Spleen (tissue), 11 donors: Measurements from ENCODE around the gene SHC3. TPM values are rescaled to one million over a fixed set of nuclear protein-coding genes. Genes with fewer than 3 reads are reported as not detected.

Experiments
- DNase-seq: peaks from one replicate; pipeline ENCODE4 v3.0.0-alpha.2; 2020
- H3K27ac ChIP-seq, 8 donors: fragments of 200-600 bp; sonication (generic) in 7 of 8; 1 replicate in 4 of 8; 2 replicates in 4 of 8; pipeline versions ENCODE4 v1.5.0 to v1.8.0; 2016 to 2021; ENCODE audit warnings: inconsistent platforms in 4 of 8, mild to moderate bottlenecking in 4 of 8, moderate library complexity in 1 of 8
- H3K27me3 ChIP-seq, 7 donors: fragments of 200-600 bp; sonication (generic) in 6 of 7; replicated peaks in 1 of 7; 1 replicate in 4 of 7; 2 replicates in 3 of 7; pipeline versions ENCODE4 v1.5.0 to v1.8.0; 2016 to 2021; ENCODE audit warnings: inconsistent platforms in 3 of 7, mild to moderate bottlenecking in 1 of 7
- H3K36me3 ChIP-seq, 6 donors: fragments of 200-600 bp; sonication (generic) in 5 of 6; 1 replicate in 4 of 6; 2 replicates in 2 of 6; pipeline versions ENCODE4 v1.5.0 to v1.8.0; 2016 to 2021; ENCODE audit warnings: inconsistent platforms in 2 of 6
- H3K4me1 ChIP-seq, 6 donors: fragments of 200-600 bp; sonication (generic) in 5 of 6; 1 replicate in 3 of 6; 2 replicates in 3 of 6; pipeline versions ENCODE4 v1.5.0 to v1.8.0; 2016 to 2021; ENCODE audit warnings: inconsistent platforms in 3 of 6
- H3K4me3 ChIP-seq, 8 donors: fragments of 200-600 bp; sonication (generic) in 7 of 8; 1 replicate in 4 of 8; 2 replicates in 4 of 8; pipeline versions ENCODE4 v1.5.0 to v1.8.0; 2016 to 2021; ENCODE audit warnings: inconsistent platforms in 4 of 8, mild to moderate bottlenecking in 4 of 8, moderate library complexity in 2 of 8
- H3K9me3 ChIP-seq, 8 donors: fragments of 200-600 bp; sonication (generic) in 7 of 8; 1 replicate in 4 of 8; 2 replicates in 4 of 8; pipeline versions ENCODE4 v1.5.0 to v1.8.0; 2016 to 2021; ENCODE audit warnings: inconsistent platforms in 4 of 8
- POLR2A ChIP-seq, 3 donors: fragments of 450-650 bp; IDR thresholded peaks; one replicate each; pipeline ENCODE4 v1.5.1; 2017; ENCODE audit warnings: antibody characterized with exemption in 3 of 3, mild to moderate bottlenecking in 1 of 3
- POLR2AphosphoS5 ChIP-seq, 3 donors: sonication (generic); formaldehyde crosslinking; IDR thresholded peaks; one replicate each; pipeline ENCODE4 v1.5.1; 2017; ENCODE audit warnings: antibody characterized with exemption in 3 of 3
- WGBS, 5 donors: extraction: QIAGEN DNeasy Blood & Tissue Kit in 3 of 5; methylation state at CpG; one replicate each; pipeline versions ENCODE4 v1.1.5 to v1.1.7; 2013 to 2018; 5-methylcytosine and 5-hydroxymethylcytosine counted together
- intact Hi-C: fragments of 100-400 bp; cut with DNase I; formaldehyde crosslinking; loops from one replicate; pipeline ENCODE4 v1.15.0; 2023; ENCODE audit warnings: low total_unique reads
- polyA plus RNA-seq, 3 donors: library from polyadenylated mRNA; stranded (reverse); fragments of 200-250 nt; gene quantifications; one replicate each; pipeline ENCODE4 v1.2.1, GENCODE V29; 2013
- total RNA-seq, 7 donors: library from RNA; depleted of rRNA in 3 of 7; stranded (reverse); fragments of >200 nt in 3 of 7; fragmentation: NEBNext Ultra II Directional in 4 of 7; extraction: Animal tissue kit (Norgen Biotek cat#: 25700) in 4 of 7; gene quantifications; one replicate each; pipeline versions ENCODE4 v1.1.0 to v1.2.1, GENCODE V29; 2016 to 2021
- TF ChIP-seq, protein P1 (sequence below), 11 experiments: fragments of 200-600 bp in 7 of 11; fragments of 450-650 bp in 4 of 11; sonication (generic) in 4 of 11; IDR thresholded peaks in 8 of 11; conservative IDR thresholded peaks in 3 of 11; 1 replicate in 7 of 11; 2 replicates in 4 of 11; pipeline versions ENCODE4 v1.4.0 to v1.8.0; 2016 to 2021; ENCODE audit warnings: antibody characterized with exemption in 11 of 11, inconsistent platforms in 4 of 11, mild to moderate bottlenecking in 1 of 11
- donor health status: healthy with polysubstance abuse.
- donor health status: DM: no; HTN: no; CAD: no; lungs with moderate emphysema.
- donor health status: DM: no; HTN: no; CAD: no.
- donor health status: Bipolar disorder and iron deficiency.
- donor health status: healthy.
- donor health status: DM: no; HTN: no; CAD: no.
- donor health status: DM: yes; HTN: yes; CAD: no.

The SHC3 gene
- total and polyA plus RNA-seq, 10 donors = 0.03 to 0.70 (median 0.07) TPM; not detected in 1

DNA sequence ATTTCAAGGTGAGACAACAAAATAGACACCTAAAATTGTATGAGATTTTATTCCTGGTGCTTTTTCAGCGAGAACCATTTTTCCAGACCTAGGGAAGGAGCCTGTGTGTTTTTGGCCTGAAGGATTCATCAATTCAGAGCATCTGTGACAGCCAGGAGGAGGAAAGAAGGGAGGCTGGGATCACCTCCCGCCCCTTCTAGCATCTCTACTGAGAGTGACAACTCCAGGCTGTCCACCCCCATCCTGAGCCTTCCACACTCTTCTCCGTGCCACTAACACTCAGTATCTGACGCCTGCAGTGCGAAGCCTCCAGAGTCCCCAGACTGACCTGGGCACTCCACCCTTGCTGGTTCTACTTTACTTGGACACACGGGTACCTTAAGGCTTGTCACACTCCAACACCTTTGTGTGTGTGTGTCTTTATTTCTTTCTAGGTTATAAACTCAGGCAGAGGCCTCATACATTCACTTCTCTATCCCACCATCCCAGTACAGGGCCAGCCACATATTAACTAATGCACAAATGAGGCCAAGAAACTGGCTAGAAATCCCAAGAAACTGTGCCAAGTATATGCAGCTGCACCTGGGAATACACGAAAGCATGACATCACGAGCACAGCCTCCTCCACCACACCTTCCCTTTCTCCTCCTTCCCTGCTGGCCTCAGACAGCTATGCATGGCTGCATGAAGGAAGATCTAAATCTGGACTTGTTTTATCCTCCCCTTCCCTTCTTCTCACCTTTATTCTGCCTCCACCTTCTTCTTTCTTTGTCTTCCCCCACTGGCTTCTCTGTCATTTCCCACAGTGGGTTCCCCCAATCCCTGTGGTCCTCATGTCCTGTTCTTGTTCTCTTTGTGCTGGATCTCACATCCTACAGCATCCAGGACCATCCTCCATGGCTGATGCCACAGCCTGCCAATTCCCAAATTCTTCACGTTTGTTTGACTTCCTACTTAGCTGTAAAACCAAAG lies 171.3 kb downstream of the SHC3 start:
- Histone ChIP-seq H3K36me3 (peaks cover 0 to 35% (median 3%) of the 10 kb centered on the region in 6 donors), H3K4me3 (no peak overlapping the region), H3K4me1 (no peaks in the 10 kb centered on the region), H3K27me3 (peaks cover 0 to under 1% (median 0%) of the 10 kb centered on the region in 7 donors), H3K9me3 (no peaks in the 10 kb centered on the region), H3K27ac (no peak overlapping the region)
- DNase-seq = no peak
- 74 to 89% (median 79%) methylated on average over 9 of the region's 9 CpGs for WGBS, 5 donors
- TF ChIP-seq POLR2AphosphoS5 (IDR thresholded peaks at IDR 0.05) (no peak), POLR2A (IDR thresholded peaks at IDR 0.05) (no peak)
- TF ChIP-seq, protein P1, sequence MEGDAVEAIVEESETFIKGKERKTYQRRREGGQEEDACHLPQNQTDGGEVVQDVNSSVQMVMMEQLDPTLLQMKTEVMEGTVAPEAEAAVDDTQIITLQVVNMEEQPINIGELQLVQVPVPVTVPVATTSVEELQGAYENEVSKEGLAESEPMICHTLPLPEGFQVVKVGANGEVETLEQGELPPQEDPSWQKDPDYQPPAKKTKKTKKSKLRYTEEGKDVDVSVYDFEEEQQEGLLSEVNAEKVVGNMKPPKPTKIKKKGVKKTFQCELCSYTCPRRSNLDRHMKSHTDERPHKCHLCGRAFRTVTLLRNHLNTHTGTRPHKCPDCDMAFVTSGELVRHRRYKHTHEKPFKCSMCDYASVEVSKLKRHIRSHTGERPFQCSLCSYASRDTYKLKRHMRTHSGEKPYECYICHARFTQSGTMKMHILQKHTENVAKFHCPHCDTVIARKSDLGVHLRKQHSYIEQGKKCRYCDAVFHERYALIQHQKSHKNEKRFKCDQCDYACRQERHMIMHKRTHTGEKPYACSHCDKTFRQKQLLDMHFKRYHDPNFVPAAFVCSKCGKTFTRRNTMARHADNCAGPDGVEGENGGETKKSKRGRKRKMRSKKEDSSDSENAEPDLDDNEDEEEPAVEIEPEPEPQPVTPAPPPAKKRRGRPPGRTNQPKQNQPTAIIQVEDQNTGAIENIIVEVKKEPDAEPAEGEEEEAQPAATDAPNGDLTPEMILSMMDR (IDR thresholded peaks at IDR 0.05 in 8 of 11, conservative IDR thresholded peaks at IDR 0.05 in 3 of 11) = no peak
- intact Hi-C loops = loop anchor here (10.0 kb wide), 1 partner anchor 282 kb away; no protein-coding TSS in a partner anchor

DNA sequence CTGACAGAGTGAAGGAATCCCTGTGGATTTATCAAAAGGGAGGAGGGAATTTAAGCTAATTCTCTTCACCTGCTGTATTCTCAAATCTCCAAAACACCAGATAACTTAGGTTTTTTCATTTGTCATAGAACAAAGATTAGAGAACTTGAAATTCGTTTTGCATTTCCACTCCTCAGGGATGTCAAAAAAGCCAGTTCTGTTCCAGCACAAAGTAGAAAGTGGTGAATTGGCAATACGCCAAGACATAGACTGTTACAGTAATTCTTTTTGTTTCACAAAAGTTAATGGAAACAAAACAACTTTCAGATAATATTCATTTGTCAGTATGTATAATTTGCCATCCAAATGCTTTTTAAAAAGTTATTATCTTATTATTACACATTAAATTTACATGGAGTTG lies 172.4 kb downstream of the SHC3 start:
- H3K4me3 ChIP-seq = no peak overlapping the region
- H3K27ac ChIP-seq = no peak overlapping the region
- H3K4me1 ChIP-seq = peaks cover 0 to 3% (median 2%) of the 10 kb centered on the region in 6 donors
- H3K27me3 ChIP-seq = peaks cover 0 to 10% (median 0%) of the 10 kb centered on the region in 7 donors
- TF ChIP-seq, protein P1 (IDR thresholded peaks at IDR 0.05 in 8 of 11, conservative IDR thresholded peaks at IDR 0.05 in 3 of 11) = no peak
- TF ChIP-seq POLR2A (IDR thresholded peaks at IDR 0.05) (no peak), POLR2AphosphoS5 (IDR thresholded peaks at IDR 0.05) (no peak)
- no peaks in the 10 kb centered on the region for H3K9me3 ChIP-seq
- H3K36me3 ChIP-seq = peaks cover 0 to 45% (median 3%) of the 10 kb centered on the region in 6 donors
- no peak for DNase-seq
- WGBS, 5 donors = 31 to 53% (median 48%) methylated on average over 2 of the region's 2 CpGs
- intact Hi-C loops = loop anchor here (10.0 kb wide), 1 partner anchor 281 kb away; no protein-coding TSS in a partner anchor

DNA sequence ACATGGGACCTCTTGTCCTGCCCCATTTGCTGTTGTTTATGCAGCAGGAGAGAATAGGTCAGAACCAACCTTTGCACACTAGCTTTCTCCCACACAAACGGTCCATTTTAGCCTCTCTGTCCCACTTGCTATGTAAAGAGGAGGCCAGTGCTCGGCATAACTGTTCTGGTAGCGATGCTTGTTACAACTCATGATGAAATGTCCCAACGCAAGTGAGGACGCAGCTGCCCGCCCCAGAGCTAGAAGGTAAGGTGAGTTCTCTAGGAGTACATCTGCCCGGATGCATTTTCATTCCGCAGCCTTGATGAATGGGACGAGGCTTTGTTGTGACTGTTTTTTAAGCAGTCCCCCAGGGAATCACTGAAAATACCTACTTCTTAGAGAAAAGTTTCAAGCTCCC lies 173.3 kb downstream of the SHC3 start:
- no peak for DNase-seq
- TF ChIP-seq, protein P1 (IDR thresholded peaks at IDR 0.05 in 8 of 11, conservative IDR thresholded peaks at IDR 0.05 in 3 of 11) = no peak
- TF ChIP-seq POLR2A (IDR thresholded peaks at IDR 0.05) (no peak), POLR2AphosphoS5 (IDR thresholded peaks at IDR 0.05) (no peak)
- peaks cover 5 to 13% (median 11%) of the 10 kb centered on the region in 6 donors for H3K4me1 ChIP-seq
- WGBS, 5 donors = 85 to 89% (median 88%) methylated on average over 9 of the region's 9 CpGs
- H3K9me3 ChIP-seq = no peaks in the 10 kb centered on the region
- intact Hi-C loops = loop anchor here (10.0 kb wide), 1 partner anchor 281 kb away; no protein-coding TSS in a partner anchor
- H3K4me3 ChIP-seq = no peak overlapping the region
- H3K27ac ChIP-seq = no peak overlapping the region
- H3K27me3 ChIP-seq = peaks cover 0 to 13% (median 0%) of the 10 kb centered on the region in 7 donors
- peaks cover 0 to 47% (median 3%) of the 10 kb centered on the region in 6 donors for H3K36me3 ChIP-seq

DNA sequence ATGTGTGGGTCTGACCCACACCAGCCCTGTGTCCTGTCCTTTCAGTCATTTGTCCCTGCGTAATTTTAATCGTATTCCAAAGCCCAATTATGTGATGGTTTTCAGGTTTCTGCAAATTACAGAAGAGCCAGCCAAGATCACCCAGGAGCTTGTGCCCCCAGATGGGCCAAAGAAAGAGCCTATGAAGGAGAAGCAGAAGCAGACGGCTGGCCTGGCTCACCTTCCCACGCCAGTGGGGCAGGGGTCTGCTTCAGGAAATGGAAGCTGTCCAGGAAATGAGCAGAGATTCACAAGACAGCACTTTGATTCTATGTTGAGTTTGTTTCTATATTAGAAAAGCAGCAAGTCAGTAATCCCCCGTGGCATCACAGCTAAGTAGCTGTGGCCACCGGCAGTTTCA lies 175.6 kb downstream of the SHC3 start:
- Histone ChIP-seq H3K4me3 (no peak overlapping the region), H3K27ac (no peak overlapping the region), H3K4me1 (peaks cover 5 to 36% (median 29%) of the 10 kb centered on the region in 6 donors), H3K36me3 (peaks cover 0 to 47% (median 3%) of the 10 kb centered on the region in 6 donors), H3K27me3 (peaks cover 0 to 13% (median 0%) of the 10 kb centered on the region in 7 donors), H3K9me3 (no peaks in the 10 kb centered on the region)
- TF ChIP-seq POLR2AphosphoS5 (IDR thresholded peaks at IDR 0.05) (no peak), POLR2A (IDR thresholded peaks at IDR 0.05) (no peak)
- TF ChIP-seq, protein P1 (IDR thresholded peaks at IDR 0.05 in 8 of 11, conservative IDR thresholded peaks at IDR 0.05 in 3 of 11) = no peak
- 83 to 89% (median 85%) methylated on average over 6 of the region's 6 CpGs for WGBS, 5 donors
- intact Hi-C loops = loop anchor here (5.0 to 10.0 kb wide), 2 partner anchors 278 to 411 kb away; no protein-coding TSS in a partner anchor
- no peak for DNase-seq
